Measurements from ENCODE around the gene MAJIN.

MAJIN gene

DNA sequence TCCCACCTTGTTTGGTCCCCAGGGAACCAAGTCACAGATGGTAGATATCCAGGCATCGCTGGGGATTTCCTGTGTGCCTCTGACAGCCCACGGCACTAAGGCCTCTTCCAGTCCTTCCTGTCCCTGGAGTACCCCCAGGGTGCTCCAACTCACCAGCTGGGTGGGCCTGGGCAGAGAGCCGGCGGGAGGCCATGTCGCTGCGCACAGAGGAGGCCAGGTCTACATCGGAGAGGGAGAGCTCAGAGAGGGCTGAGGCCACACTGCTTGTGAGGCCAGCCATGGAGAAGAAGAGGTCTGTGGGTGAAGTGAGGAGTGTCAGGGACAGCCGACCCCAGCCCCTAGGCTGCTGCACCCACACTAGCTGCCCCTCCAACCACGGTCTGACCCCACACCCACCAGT, 60.2 kb downstream of the MAJIN start:
- DNase-seq (ENCODE audit: low read depth): no peak

DNA sequence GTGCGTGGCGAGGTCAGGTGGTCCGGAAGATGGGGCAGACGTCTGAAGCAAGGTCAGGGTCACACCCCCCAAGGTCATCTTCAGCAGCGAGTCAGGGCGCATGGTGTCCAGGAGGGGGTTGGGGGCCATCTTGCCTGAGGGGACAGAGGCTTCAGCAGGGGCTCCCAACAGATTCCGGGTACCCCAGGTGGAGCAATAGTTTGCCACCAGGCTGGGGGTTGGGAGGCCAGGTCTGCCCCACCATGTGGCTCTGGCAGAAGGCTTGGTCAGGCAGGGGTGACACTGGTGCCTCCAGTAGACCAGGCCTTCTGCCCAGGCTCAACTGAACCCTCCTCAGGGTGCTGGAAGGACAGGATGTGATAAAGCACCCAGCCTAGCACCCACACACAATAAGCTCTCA, 60.8 kb downstream of the MAJIN start:
- no peak for DNase-seq (ENCODE audit: low read depth)

DNA sequence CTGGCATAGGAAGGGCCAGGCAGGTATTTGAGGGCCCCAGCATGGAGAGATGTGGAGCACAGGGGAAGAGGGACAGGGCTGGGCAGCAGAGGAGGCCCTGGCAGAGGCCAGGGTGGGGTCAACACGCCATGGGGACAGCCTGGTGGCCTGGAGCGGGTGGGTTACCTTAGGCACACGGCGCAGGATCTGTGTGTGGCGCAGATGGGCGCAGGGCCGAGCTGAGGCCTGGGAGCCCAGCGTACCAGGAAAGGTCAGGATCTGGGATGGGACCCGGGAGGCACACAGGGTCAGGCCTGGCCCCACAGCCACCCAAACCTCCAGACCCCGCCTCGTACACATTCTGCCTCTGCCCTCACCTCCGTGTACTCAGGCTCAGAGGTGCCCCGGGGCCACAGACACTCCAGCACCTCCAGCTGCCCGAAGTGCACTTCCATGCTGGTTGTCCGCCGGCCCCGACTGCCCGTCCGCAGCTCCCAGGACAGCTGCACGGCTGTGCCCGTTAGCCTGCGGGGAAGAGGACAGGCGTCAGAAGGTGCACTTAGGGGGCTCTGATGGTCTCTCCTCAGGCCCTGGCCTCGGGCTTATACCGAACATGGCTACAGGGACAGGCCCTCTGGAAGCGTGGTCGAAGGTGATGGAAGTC, 61.3 kb downstream of the MAJIN start:
- DNase-seq (ENCODE audit: low read depth): no peak

DNA sequence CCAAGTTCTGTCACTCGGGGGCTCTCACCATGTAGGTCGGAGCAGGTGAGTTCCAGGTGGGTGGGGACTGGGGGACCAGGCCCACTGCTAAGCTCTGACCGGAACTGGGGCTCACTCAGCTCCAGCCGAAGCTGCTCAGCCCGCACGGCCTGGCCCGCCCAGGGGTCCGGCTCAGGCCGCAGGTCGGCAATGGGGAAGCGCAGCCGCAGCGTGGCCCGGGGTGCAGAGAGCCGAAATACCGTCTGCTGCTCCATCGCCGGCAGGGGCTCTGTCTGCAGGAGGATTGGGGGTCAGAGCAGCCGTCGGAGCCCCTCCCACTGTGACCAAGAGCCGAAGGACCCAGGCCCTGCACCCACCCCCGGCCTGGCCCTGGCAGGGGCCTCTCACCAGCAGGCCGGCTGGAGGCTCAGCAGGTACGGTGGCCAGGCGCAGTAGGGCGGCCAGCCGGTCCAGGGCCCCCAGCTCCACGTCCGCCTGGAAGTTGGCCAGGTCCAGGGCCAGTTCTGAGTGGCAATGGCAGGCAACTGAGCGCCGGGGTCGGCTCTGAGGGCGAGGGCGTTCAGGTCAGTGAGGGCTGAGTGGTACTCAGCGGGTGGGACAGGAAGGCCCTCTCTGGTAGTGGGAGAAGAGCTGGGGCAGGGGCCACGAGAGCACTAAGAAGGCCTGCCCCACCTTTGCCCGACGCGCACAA, 62.1 kb downstream of the MAJIN start:
- DNase-seq (ENCODE audit: low read depth): no peak

DNA sequence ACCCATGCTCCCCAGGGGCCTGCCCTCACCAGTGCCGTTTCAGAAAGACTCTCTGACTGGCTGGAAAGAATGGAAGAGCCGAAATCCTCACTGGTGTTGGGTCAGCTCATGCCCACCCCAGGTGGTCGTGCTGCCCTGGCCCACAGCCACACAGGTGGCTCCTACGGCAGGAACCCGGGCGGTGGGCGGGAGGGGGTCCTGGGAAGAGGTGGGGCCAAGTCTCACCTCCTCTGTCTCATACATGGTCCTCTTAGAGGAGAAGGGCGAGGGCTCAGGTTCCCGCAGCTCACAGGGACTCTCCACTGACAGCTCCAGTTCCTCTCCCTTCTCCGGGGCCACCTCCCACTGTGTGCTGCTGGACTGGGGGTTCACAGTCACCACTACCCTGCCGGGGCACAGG, 63.1 kb downstream of the MAJIN start:
- no peak for DNase-seq (ENCODE audit: low read depth)

DNA sequence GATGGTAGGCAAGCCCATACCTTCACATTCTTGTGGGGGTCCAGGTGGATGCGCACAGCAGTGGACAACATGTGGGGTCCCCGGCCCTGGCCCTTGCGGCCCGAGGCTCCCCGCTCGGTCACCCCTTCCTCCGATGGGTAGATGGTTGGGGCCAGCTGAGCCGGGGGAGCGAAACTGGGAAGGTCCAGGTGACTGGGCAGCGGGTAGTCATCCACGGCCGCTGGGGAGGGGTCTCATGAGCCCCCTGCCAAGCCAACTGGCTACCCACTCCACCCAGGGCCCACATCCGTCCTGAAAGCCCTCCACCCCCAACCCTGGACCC, 65.6 kb downstream of the MAJIN start:
- no peak for DNase-seq (ENCODE audit: low read depth)

DNA sequence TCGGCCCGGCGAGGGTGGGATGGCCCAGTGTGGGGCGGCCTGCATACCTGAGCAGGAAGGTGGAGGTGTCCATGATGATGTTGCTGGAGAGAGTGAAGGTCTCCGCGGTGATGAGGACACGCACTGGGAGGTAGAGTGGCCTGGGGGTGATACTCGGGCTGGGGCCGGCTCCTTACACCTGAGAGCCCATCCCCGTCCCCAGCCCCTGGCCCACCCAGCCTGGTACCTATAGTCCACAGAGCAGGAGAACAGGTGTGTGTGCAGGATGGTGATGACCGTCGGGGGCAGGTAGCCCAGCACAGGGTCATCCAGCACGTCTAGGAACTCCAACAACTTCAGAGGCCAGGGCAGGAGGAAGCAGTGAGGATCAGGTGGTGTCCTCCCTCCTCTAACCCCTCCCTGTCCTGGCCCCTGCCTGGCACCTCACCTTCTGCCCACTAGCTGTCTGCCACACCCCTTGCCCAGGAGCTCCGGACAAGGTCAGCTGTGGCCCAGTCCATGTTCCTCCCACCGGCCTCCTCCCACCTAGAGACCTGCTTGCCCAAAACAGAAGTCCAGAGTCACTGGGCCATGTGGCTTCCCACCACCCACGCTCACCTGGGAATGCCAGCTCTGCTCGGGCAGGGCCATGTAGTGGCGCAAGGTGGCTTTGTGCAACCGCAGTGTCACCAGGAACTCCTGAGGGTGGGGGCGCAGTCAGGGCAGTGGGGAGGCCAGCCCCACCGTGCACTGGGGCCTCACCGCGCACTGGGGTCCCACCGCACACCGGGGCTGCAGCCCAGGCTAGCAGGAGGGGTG, 66.2 kb downstream of the MAJIN start:
- no peak for DNase-seq (ENCODE audit: low read depth)

DNA sequence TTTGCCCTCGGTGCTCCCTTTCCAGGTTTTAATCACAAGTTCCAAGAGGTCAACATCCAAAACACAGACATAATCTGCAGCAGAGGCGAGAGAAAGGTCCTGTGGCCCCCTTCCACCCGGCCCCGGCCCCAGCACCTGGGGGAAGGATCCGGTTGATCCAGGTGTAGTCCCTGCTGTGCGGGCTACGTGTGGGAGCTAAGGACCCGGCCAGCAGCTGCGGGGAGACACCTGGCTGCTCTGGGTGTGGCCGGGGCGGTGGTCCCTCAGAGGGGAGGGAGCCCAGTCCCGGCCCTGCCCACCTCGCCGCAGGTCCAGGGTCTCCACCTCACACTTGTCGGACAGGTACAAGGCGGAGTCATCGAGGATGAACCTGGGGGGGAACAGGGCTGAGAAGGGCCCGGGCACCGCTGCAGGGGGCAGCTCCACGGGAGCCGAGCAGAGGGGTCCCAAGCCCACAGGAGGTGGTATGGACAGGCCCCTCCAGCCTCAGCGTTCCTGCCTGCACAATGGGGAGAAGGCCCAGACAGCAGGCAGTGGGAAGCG, 68.5 kb downstream of the MAJIN start:
- DNase-seq (ENCODE audit: low read depth): no peak

DNA sequence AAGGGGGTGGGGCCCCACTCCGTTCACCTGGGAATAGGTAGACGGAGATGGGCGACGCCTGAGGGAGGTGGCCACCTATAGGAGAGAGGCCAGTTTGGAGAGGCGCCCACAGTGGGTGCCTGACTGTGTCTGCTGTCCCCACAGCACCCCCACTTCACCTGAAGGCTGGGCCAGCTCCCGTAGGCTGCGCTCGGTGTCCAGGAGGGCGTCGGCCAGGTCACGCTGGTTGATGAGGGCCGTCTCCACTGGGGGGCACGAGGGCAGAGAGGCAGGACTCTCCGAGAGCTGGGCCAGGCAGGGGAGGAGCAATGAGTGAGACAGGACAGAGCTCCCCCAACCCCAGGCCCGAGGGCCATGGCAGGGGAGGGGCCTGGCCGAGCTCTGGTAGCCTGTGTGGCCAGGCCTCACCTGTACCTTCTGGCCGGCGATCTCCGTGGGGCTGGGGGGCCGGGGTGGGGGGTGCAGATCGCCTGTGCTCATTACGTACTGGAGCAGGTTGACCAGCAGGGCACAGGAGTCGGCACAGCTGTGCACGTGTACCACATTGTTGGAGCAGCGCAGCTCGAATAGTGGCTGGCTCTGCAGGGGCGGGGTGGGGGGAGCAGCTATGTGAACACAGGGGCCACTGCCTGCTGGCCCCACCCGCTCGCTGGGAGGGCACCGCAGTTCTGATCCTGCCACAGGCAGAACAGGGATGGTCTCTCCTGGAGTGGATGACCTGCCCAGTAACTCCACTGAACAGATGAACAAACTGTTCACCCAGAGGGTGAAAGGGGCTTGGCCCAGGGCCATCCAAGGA, 69.6 kb downstream of the MAJIN start:
- no peak for DNase-seq (ENCODE audit: low read depth)

DNA sequence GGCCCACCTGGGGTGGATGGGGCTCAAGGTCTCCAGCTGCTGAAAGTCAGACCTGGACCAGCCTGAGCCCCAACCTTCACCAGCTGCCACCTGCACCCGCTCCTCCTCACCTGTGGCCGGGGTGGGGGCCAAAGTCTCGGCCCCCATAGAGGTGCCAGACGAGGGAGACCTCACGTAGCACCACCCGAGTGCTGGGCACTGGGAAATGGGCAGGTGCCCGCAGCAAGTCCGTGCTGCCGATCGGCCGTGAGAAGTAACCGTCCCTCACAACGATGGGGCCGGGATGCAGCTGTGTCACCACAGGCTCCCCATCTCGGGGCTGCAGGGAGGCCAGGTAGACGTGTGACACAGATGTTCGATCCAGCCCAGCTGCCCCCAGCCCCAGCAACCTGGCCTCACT, 71.1 kb downstream of the MAJIN start:
- DNase-seq (ENCODE audit: low read depth): no peak

DNA sequence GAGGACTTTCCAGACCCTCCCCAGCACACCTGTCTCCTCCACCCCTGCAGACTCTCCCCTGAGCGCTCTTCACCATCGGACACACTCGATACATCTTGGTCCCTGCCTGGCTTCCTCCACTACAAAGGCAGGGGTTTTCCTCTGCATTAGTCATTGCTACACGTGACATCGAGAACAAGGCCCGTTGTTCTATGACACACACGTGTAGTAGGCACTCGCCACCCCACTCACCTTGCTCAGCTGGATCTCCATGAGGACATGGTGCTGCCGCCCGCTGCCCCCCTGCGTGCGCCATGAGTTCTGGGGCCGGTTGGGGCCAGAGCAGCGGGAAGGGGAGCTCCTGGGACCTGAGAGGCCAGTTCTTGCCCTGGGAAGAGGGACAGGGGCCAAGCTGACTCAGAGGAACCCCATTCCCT, 71.6 kb downstream of the MAJIN start:
- DNase-seq (ENCODE audit: low read depth): peak; percentile 54

DNA sequence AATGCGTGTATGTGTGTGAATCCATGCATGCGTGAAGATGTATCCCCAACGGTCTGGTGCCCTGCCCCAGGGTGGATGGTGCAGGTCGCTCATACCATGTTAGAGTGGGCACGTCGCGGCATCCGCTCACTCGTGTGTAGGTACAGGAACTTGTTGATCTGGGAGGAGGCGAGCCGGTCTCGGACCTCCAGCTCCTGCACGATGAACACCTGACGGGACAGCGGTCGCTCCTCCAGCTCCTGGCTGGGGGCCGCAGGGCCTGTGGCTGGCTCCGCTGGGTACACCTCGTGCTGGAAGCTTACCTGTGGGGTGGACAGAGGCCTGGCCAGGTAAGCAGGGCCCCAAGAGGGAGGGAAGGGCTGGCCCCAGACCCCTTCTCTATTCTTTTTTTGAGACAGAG, 73.4 kb downstream of the MAJIN start:
- no peak for DNase-seq (ENCODE audit: low read depth)

DNA sequence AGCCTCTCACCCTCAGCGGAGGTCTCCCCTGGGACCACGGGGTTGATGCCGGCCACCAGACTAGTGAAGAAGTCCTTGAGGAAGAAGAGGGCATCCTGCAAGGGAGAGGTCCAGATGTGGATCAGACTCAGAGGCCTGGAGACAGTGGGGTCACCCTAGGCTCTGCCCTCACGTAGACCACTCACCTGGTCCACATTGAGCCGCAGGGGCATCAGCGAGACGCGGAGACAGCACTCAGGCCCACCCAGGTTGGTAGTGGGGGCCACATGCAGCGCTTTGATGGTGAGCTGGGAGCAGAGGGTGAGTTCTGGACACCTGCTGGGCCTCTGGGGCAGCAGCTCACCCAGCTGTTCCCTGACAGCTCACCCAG, 73.8 kb downstream of the MAJIN start:
- DNase-seq (ENCODE audit: low read depth): no peak

DNA sequence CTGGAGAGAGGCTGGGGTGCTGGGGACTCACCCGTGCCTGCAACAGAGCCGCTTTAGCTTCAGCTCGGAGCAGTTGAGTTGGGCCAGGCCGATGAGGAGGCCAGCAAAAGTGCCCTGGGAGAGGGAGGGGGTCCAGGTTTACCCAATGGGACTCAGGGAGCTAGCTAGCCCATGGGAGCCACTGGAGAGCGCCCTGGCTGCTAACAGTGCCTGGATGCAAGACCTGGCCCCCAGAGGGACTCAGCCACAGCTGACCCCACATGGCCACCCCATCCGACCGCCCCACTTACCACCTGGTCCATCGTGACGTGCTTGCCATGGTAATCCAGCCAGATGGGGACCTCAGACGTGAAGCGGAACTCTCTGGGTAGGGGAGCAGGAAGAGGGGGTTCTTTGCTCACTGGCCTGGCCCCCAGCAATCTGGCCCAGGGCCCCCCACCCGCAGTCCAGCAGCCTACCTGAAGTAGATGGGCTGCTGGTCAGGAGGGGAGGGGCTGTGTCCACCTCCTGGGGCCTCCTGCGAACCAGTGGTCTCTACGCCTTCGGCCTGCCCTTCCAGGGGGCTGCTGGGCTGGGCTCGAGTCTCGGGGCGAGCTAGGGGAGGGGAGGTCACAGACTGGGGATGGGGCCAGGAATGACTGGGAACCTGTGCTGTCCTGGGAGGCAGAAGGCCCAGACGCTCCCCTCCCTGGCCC, 74.4 kb downstream of the MAJIN start:
- DNase-seq (ENCODE audit: low read depth): no peak

DNA sequence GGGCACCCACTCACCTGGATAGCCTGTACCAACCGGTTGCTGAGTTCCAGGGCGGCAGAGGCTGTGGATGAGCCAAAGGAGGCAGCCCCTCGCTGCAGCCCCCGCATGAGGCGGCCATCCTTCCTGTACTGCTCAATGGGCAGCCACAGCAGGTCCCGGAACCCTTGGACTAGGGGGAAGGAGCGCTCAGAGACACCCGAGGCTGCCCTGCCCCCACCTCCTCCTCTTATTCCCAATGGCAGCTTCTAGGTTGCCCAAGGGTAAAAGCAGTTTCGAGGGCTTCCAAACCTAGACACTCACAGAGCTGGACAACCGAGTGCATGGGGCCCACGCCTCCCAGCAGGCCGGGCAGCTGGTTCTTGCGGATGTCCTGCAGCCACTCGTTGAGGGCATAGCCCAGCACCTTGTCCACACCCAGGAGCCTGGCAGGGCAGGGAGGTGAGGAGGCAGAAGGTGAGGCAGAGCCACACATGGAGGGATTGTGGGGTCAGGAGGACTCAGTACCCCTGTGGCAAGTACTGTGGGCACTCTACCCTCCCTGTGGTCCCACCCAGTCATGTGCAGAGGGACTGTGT, 75.4 kb downstream of the MAJIN start:
- DNase-seq (ENCODE audit: low read depth): no peak

DNA sequence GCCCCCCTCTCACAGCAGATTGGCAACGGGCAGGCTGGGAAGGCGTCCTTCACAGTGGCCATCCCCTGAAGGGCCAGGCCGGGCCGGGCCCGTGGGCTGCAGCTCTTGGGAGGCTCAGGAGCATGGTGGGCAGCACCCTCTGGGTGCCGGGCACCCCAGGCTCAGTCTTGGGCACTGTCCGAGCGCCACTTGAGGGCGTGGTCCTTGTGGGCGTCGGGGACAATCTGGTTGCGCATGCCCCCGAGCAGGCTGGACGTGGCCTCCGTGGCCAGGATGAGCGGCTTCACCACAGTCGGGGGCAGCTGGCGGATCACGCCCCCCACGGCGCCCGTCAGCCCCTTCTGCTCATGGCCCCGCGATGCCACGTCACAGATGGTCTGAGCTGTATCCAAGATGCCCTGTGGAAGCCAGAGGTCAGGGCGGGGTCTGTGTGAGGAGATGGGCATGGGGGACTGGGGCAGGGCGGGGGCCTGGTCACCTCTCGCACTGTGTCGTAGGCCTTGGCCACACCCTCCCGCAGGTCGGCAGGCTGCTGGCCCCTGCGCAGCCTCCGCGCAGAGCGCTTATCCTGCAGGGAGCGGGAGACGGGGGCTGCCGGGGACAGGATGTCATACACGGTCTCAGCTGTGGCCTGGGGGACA, 77.0 kb downstream of the MAJIN start:
- DNase-seq (ENCODE audit: low read depth): no peak

DNA sequence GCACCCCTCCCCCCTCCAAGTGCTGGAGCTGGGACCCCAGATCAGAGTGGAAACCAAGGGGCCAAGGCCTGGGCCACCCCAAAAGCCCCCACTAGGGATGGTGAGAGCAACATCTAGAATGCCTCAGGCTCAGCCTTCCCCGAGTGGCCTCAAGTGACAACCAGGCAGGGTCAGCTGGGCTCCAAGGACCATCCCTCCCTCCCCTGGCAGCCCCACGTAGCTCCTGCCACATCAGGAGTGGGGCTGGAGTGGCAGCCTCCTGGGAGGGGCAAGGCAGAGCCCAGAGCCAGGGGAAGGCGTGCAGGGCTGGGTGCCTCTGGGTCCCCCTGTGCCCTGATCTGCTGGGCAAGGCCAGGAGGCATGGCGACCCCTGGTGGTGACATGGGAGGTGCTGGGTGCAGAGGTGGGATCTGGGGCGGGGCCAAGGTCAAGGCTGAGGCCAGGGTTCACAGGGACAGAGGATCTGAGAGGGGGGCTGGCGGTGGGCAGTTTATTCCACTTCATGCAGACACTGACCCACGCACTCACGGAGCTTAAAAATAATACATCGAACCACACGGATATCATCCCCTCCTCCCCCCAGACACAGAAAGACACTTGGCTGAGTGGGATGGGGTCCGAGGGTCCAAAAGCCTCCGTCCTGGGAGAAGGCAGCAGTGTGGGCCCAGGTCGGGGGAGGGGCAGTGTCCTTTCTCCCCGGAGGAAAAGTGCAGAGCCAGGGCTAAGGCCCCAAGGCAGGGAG, 77.7 kb downstream of the MAJIN start:
- DNase-seq (ENCODE audit: low read depth): peak; percentile 82

DNA sequence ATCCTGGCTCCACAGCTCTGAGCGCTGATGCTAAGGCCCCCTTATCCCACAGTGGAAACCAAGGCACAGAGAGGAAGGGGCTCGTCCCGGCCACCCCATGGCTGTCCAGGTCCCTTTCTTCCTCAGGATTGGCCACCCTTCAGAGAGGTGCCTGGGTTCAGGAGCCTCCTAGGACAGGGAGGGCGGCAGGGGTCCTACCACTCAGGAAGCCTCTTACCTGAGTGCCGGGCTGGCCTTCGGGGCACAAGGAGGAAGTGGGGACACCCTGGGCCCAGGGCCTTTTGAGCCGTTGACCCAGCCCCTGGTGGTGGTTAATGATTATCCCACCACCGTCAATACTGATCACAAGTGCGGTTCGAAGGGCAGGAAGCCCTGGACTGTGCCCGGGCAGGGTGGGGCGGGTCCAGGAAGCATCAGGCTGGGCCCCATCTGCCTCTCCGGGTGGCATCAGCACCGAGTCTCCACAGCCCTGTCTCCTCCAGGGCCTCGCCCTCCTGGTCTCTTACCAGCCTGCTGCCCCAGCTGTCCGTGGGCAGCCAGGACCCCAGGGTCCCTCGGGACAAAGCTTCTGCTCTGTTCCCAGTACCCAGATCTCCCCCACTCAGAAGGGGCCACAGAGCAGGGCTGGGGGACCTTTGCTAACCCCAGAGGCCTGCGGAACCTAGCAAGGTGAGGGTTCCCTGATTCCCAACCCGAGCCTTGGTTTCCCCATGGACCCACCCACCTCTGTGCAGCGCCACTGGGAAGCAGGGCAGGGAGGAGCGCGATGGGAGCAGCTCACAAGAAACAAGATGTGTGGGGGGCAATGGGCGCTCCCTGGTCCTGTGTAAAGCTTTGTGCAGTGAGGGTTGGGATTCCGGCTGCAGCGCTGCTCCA, 78.5 kb downstream of the MAJIN start:
- no peak for DNase-seq (ENCODE audit: low read depth)

DNA sequence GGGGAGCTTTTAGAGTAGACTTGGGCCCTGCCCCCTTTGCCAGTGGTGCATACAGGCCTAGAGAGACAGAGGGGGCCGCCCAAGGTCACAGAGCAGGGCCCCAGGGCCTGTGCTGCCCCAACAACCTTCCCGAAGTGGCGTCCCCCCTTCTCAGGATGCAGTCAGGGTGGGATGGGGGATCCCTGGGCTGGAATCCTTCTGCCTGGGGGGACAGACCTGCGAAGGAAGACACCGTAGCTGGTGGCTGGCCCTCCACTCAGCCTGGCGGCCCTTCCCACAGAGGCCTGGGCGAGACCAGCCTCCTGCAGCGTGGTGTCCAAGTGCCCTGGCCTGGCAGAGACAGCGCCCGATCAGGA, 79.1 kb downstream of the MAJIN start:
- no peak for DNase-seq (ENCODE audit: low read depth)

Data from activated T-helper 1 cell treated with Interleukin-2 at 50 U/mL for 16 hours (primary cell).